ENCODE measurements around the gene NSMCE1. TPM values are rescaled to one million over a fixed set of nuclear protein-coding genes. Genes with fewer than 3 reads are reported as not detected.

NSMCE1 gene
- total RNA-seq, 2 donors from 2014 or later = 37.6 to 58.2 TPM

DNA sequence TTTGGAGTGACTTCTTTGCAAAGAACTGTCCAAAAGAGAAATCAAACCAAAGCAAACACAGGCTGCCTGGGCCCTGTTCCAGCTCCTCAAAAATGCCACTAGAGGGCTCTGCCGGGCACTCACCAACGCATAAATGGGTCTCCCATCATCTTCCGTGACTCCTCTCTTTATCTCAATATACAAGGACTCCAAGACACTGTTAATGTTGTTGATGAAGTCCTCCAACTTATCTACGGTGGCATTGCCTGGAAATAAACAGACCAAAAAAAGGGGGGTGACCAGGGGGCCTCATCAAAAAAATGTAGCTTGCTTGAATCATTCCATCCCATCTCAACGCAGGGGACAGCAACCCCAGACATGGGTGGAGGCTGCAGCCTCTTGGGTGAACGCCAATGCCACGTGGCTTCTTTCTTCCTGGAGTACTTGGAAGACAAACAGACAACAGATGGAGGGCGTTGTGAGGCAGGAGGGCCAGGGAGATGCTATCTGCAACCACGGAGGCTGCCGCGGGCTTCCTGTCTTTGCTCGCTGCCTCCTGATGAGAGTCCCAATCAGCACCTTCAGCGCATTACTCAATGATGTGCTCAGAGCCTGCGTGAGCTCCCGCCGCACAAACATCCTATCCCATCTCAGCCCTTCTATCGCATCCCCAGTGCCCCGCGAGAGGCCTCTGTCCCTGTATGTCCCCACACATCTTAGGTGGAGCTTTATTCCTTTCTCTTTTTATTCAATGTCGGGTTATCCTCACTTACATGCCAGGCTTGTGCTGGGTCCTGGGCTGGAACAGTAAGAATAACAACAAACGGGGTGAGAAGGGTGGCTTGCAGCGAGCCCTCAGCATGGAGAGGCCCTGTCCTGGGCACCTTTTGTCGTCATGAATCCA is 33.3 kb downstream of the NSMCE1 start:
- TF ChIP-seq, protein P1, sequence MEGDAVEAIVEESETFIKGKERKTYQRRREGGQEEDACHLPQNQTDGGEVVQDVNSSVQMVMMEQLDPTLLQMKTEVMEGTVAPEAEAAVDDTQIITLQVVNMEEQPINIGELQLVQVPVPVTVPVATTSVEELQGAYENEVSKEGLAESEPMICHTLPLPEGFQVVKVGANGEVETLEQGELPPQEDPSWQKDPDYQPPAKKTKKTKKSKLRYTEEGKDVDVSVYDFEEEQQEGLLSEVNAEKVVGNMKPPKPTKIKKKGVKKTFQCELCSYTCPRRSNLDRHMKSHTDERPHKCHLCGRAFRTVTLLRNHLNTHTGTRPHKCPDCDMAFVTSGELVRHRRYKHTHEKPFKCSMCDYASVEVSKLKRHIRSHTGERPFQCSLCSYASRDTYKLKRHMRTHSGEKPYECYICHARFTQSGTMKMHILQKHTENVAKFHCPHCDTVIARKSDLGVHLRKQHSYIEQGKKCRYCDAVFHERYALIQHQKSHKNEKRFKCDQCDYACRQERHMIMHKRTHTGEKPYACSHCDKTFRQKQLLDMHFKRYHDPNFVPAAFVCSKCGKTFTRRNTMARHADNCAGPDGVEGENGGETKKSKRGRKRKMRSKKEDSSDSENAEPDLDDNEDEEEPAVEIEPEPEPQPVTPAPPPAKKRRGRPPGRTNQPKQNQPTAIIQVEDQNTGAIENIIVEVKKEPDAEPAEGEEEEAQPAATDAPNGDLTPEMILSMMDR (IDR thresholded peaks at IDR 0.05) = peak; percentile 74
- no peak overlapping the region for H3K4me3 ChIP-seq
- no peaks in the 10 kb centered on the region for H3K36me3 ChIP-seq
- peak overlapping the region; percentile 32 to 49 for H3K9ac ChIP-seq (ENCODE audit: low read depth in 2 of 2, low read length in 2 of 2)
- peak; percentile 95 for DNase-seq
- H3K27ac ChIP-seq = peak overlapping the region; percentile 71
- no peaks in the 10 kb centered on the region for H3K9me3 ChIP-seq
- intact Hi-C loops (cut with DNase I) = loop anchor here (5.0 kb wide), 1 partner anchor 77 kb away; the partner anchor contains the start of gene IL4R
- H3K27me3 ChIP-seq = no peaks in the 10 kb centered on the region
- peaks cover 35% of the 10 kb centered on the region for H3K4me1 ChIP-seq

DNA sequence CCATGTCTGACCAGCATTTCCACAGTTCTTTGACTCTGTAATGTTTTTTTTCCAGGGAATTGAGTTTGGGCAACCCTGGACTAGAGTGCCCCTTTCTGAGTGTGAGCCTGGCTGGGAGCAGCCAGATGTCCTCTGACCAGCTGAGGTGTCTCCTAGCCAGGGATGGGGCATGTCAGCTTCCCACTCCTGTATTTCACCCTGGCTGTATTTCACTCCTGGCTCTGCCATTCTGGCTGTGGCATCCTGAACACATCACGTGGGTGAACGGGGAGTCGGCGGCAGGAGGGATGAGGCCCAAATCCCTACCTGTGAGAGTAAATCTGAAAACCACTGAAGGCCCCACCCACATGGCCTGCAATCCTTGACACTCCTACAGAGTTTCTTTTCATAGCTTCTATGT is 34.0 kb downstream of the NSMCE1 start:
- H3K36me3 ChIP-seq = no peaks in the 10 kb centered on the region
- TF ChIP-seq, protein P1 (IDR thresholded peaks at IDR 0.05) = no peak
- DNase-seq = no peak
- H3K4me1 ChIP-seq = peaks cover 37% of the 10 kb centered on the region
- H3K27me3 ChIP-seq = no peaks in the 10 kb centered on the region
- H3K4me3 ChIP-seq = no peak overlapping the region
- intact Hi-C loops (cut with DNase I) = loop anchor here (5.0 kb wide), 2 partner anchors 78 to 133 kb away; partner anchors contain the start of gene IL4R
- peak overlapping the region in 1 of 2 donors; percentile 49 for H3K9ac ChIP-seq (ENCODE audit: low read depth in 2 of 2, low read length in 2 of 2)
- H3K9me3 ChIP-seq = no peaks in the 10 kb centered on the region
- peak overlapping the region; percentile 71 for H3K27ac ChIP-seq

DNA sequence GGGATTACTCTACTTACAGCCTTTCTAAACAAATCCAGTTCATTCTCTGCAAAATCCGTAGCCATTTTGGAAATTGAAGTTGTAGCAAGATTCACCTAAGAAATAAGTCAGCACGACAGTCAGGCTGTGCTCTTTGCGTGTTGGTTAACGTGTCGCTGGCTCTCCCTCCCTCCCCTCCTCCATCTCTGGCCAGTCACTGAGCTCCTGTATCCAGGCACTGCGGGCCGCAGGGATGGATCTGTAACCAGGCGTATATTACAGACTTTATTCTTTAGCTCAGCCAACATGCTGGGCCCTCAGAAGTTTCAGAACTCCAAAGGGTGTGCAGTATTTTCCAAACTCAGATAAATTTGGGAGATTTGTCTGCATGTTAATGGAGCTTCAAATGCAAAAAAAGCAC is 34.4 kb downstream of the NSMCE1 start:
- intact Hi-C loops (cut with DNase I) = loop anchor here (5.0 kb wide), 1 partner anchor 133 kb away; no protein-coding TSS in a partner anchor
- H3K9ac ChIP-seq (ENCODE audit: low read depth in 2 of 2, low read length in 2 of 2) = no peak overlapping the region

DNA sequence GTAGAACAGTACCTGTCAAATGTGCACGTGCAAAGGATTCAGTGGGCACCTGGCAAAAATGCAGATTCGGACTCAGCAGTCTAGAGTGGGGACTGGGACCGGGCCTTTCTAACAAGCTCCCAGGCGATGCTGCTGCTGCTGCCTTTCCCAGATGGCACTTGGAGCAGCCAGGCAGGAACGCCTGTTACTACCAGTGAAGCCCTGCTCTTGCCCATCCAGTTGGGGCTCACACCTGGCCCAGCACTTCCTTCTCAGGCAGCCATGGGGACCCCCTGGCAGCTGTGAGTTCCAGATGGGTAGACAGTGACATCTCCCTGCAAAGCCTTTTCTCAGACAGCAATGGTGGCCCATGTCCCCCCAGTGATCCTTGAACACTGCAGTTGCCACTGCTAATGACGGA is 34.8 kb downstream of the NSMCE1 start:
- H3K27ac ChIP-seq = peak overlapping the region; percentile 28
- intact Hi-C loops (cut with DNase I) = loop anchor here (5.0 kb wide), 1 partner anchor 134 kb away; no protein-coding TSS in a partner anchor

More for the DNA sequence above, 34.4 kb downstream of the NSMCE1 start:
- Histone ChIP-seq H3K4me3 (no peak overlapping the region), H3K9me3 (no peaks in the 10 kb centered on the region), H3K27ac (peak overlapping the region; percentile 71), H3K27me3 (no peaks in the 10 kb centered on the region), H3K4me1 (peaks cover 37% of the 10 kb centered on the region), H3K36me3 (no peaks in the 10 kb centered on the region)
- DNase-seq = no peak
- TF ChIP-seq, protein P1 (IDR thresholded peaks at IDR 0.05) = no peak

DNA sequence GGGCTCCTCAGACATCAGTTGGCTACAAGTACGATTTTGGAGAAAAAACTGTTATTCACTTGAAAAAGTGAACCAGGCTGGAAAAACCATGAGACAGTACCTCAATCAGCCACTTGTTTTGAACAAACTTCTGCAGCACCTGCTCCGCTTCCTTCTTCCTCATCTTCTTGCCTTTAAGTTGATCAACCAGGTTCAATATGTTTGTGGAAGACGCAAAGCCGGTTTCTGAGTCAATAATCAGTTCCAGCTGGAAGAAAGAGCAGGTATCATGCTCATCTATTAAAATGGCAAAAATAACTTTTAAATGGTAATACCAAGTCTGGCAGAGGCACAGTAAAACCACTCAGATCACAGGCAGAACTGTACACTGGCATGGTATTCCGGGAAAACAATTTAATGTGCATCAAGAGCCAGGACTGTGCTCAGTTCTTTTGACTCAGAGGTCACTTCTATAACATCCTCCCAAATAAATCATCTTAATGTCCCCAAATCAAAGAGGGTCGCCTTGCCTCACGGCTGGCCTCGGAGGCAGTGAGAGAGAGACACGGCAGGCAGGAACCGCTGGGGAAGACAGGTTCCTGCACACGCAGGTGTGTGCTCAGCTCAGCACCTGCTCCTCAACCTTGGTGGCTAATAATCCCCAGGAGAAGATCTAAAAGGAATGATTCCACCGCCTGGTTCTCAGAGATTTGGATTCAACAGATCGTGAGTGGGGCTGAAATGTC is 35.5 kb downstream of the NSMCE1 start:
- TF ChIP-seq, protein P1 (IDR thresholded peaks at IDR 0.05) = no peak
- intact Hi-C loops (cut with DNase I) = loop anchor here (5.0 kb wide), 1 partner anchor 134 kb away; no protein-coding TSS in a partner anchor
- Histone ChIP-seq H3K27ac (peak overlapping the region; percentile 28), H3K9ac (ENCODE audit: low read depth in 2 of 2, low read length in 2 of 2) (peak overlapping the region in 1 of 2 donors; percentile 60), H3K4me3 (no peak overlapping the region), H3K4me1 (peaks cover 33% of the 10 kb centered on the region), H3K36me3 (no peaks in the 10 kb centered on the region), H3K9me3 (no peaks in the 10 kb centered on the region), H3K27me3 (no peaks in the 10 kb centered on the region)
- no peak for DNase-seq

More for the DNA sequence above, 34.8 kb downstream of the NSMCE1 start:
- TF ChIP-seq, protein P1 (IDR thresholded peaks at IDR 0.05) = no peak
- Histone ChIP-seq H3K9ac (ENCODE audit: low read depth in 2 of 2, low read length in 2 of 2) (peak overlapping the region in 1 of 2 donors; percentile 9), H3K4me1 (peaks cover 37% of the 10 kb centered on the region), H3K27me3 (no peaks in the 10 kb centered on the region), H3K36me3 (no peaks in the 10 kb centered on the region), H3K9me3 (no peaks in the 10 kb centered on the region), H3K4me3 (no peak overlapping the region)
- DNase-seq = no peak
